Dedifferentiated amniotic fluid mesenchymal stem cell (primary cell): Measurements from ENCODE around the gene LDB1.

Experiments used
- DNase-seq: peaks from one replicate; pipeline ENCODE4 v3.0.0-alpha.2; 2016; ENCODE audit errors: extremely low spot score

Gene LDB1

GRCh38 chr10:102064503-102064867, 55.7 kb downstream of the LDB1 start:
- DNase-seq, result no peak

GRCh38 chr10:102059987-102060386, 60.2 kb downstream of the LDB1 start:
- no peak for DNase-seq
